K562 (cell line): Measurements from ENCODE around the gene AFF3. TPM values are rescaled to one million over a fixed set of nuclear protein-coding genes. Genes with fewer than 3 reads are reported as not detected.

Experiments
- ATAC-seq: fragments of 200-7000 bp; cut with Tn5 transposase; 3 replicates; pipeline ENCODE4 v1.9.1; 2020; ENCODE audit warnings: moderate library complexity
- BruUV-seq: library from RNA; stranded (reverse); fragments of 400-500 nt; replicated peaks from 2 replicates; lab custom pipeline; 2021; lab: Mats Ljungman, UMichigan
- CTCF ChIA-PET: fragments of 300-600 bp; formaldehyde crosslinking; extraction: SDS; loops from one replicate; lab custom pipeline; 2021; ENCODE audit warnings: low intra/inter-chr PET ratio; lab: Yijun Ruan, JAX
- POLR2A ChIA-PET: fragments of 300-600, 350-650 bp; sonication (Branson Sonifier 250); formaldehyde crosslinking; extraction: SDS; loops from one replicate; lab custom pipeline; 2021; ENCODE audit warnings: antibody characterized with exemption, inconsistent platforms; lab: Yijun Ruan, JAX
- DNase-seq, 4 experiments: peaks; one replicate each; pipeline versions ENCODE4 v3.0.0 to v3.0.0-alpha.2; 2011 to 2018; ENCODE audit warnings: low spot score in 3 of 4, mixed read lengths in 3 of 4; ENCODE audit errors: extremely low read depth in 1 of 4
- FAIRE-seq: peaks from 2 replicates; lab custom pipeline; 2011; peaks lifted over from hg19 to GRCh38; lab: Jason Lieb, UNC
- H2AFZ ChIP-seq: 2 replicates; pipeline ENCODE4 v1.6.0; 2011; ENCODE audit warnings: low read depth, low read length, control low read depth, inconsistent platforms
- H3K27ac ChIP-seq: fragments of 200-600 bp; 3 replicates; pipeline ENCODE4 v1.8.0; 2011; ENCODE audit warnings: low read depth, mild to moderate bottlenecking, control low read depth, inconsistent platforms, low read length, moderate library complexity, mixed read lengths; ENCODE audit errors: extremely low read depth
- H3K27me3 ChIP-seq, 2 experiments: fragments of 300-600 bp in 1 of 2; 2 replicates in 1 of 2; 3 replicates in 1 of 2; pipeline versions ENCODE4 v1.6.0 to v1.8.0; 2011; ENCODE audit warnings: inconsistent platforms in 2 of 2, low read length in 2 of 2, mild to moderate bottlenecking in 1 of 2, mixed read lengths in 1 of 2, moderate library complexity in 1 of 2; ENCODE audit not compliant: control insufficient read depth in 2 of 2, insufficient read depth in 2 of 2
- H3K36me3 ChIP-seq: fragments of 300-600 bp; 3 replicates; pipeline ENCODE4 v1.8.0; 2011; ENCODE audit warnings: mild to moderate bottlenecking, low read length, inconsistent platforms; ENCODE audit not compliant: control insufficient read depth, insufficient read depth
- H3K4me1 ChIP-seq, 2 experiments: fragments of 200-600 bp in 1 of 2; replicated peaks in 1 of 2; 2 replicates in 1 of 2; 3 replicates in 1 of 2; pipeline versions ENCODE4 v1.5.1 to v1.8.0; 2011; ENCODE audit warnings: inconsistent platforms in 2 of 2, low read length in 2 of 2, mild to moderate bottlenecking in 1 of 2, mixed read lengths in 1 of 2, moderate library complexity in 1 of 2; ENCODE audit not compliant: control insufficient read depth in 2 of 2, insufficient read depth in 2 of 2
- H3K4me2 ChIP-seq: 2 replicates; pipeline ENCODE4 v1.6.1; 2011; ENCODE audit warnings: low read length, control low read depth, inconsistent platforms, mixed read lengths; ENCODE audit not compliant: insufficient read depth
- H3K4me3 ChIP-seq: fragments of 200-600 bp; sonication (generic), shearing (Covaris generic); 2 replicates; pipeline ENCODE4 v1.5.1; 2016; ENCODE audit warnings: control low read depth, inconsistent platforms
- H3K79me2 ChIP-seq: fragments of 200-600 bp; 3 replicates; pipeline ENCODE4 v1.8.0; 2011; ENCODE audit warnings: low read length, inconsistent platforms; ENCODE audit not compliant: control insufficient read depth, insufficient read depth
- H3K9ac ChIP-seq, 2 experiments: 2 replicates each; pipeline versions ENCODE4 v1.6.0 to v1.6.1; 2011; ENCODE audit warnings: low read depth in 2 of 2, low read length in 2 of 2, control low read depth in 1 of 2, inconsistent platforms in 1 of 2, mild to moderate bottlenecking in 1 of 2, mixed read lengths in 1 of 2; ENCODE audit not compliant: insufficient read depth in 1 of 2
- H3K9me1 ChIP-seq: one replicate; pipeline ENCODE4 v1.6.0; 2011; ENCODE audit warnings: inconsistent platforms, mild to moderate bottlenecking, low read length, moderate library complexity; ENCODE audit not compliant: control insufficient read depth, insufficient read depth
- H3K9me3 ChIP-seq: replicated peaks from 2 replicates; pipeline ENCODE4 v1.5.1; 2011; ENCODE audit warnings: low read depth, low read length, inconsistent platforms; ENCODE audit not compliant: control insufficient read depth, insufficient read depth
- H4K20me1 ChIP-seq: replicated peaks from 2 replicates; pipeline ENCODE4 v1.6.1; 2011; ENCODE audit warnings: low read length, inconsistent platforms, mixed read lengths; ENCODE audit not compliant: control insufficient read depth, insufficient read depth
- CTBP1 ChIP-seq: fragments of 450-650 bp; IDR thresholded peaks from 2 replicates; pipeline ENCODE4 v1.6.1; 2016; ENCODE audit warnings: borderline replicate concordance
- HMBOX1 ChIP-seq: sonication (generic); IDR thresholded peaks from 2 replicates; pipeline ENCODE4 v1.6.1; 2016
- KAT7 ChIP-seq: sonication (generic); formaldehyde crosslinking; IDR thresholded peaks from 2 replicates; pipeline ENCODE4 v1.8.0; 2022; ENCODE audit warnings: missing genetic modification reagents, mild to moderate bottlenecking, borderline replicate concordance
- MTA2 ChIP-seq: fragments of 450-650 bp; IDR thresholded peaks from 2 replicates; pipeline ENCODE4 v1.6.1; 2016; ENCODE audit warnings: low read depth
- PRPF4 ChIP-seq: fragments of 200-400 bp; formaldehyde crosslinking; IDR thresholded peaks from one replicate; pipeline ENCODE4 v1.6.1; 2017; ENCODE audit warnings: low read length, low read depth, mild to moderate bottlenecking; ENCODE audit not compliant: insufficient read depth, poor library complexity, severe bottlenecking
- PTRF ChIP-seq: fragments of 450-650 bp; IDR thresholded peaks from 2 replicates; pipeline ENCODE4 v1.6.1; 2016; ENCODE audit warnings: mild to moderate bottlenecking, missing genetic modification characterization, missing compliant biosample characterization
- SP1 ChIP-seq: sonication (generic); formaldehyde crosslinking; IDR thresholded peaks from 2 replicates; pipeline ENCODE4 v1.8.1; 2022; ENCODE audit warnings: mild to moderate bottlenecking, missing genetic modification reagents
- SRF ChIP-seq, 2 experiments: fragments of 250-450, 450-650 bp in 1 of 2; sonication (Bioruptor Pico) in 1 of 2; sonication (generic) in 1 of 2; formaldehyde crosslinking; IDR thresholded peaks; 2 replicates each; pipeline versions ENCODE4 v1.5.0 to v1.5.1; 2020 to 2022; ENCODE audit warnings: mild to moderate bottlenecking in 1 of 2, missing genetic modification reagents in 1 of 2
- SRSF3 ChIP-seq: fragments of 200-400 bp; formaldehyde crosslinking; IDR thresholded peaks from 2 replicates; pipeline ENCODE4 v1.6.1; 2016; ENCODE audit warnings: mild to moderate bottlenecking, low read length, moderate library complexity; ENCODE audit not compliant: insufficient read depth
- ZNF3 ChIP-seq: fragments of 250-450 bp; sonication (Bioruptor Pico); IDR thresholded peaks from 2 replicates; pipeline ENCODE4 v1.5.0; 2021; ENCODE audit warnings: mild to moderate bottlenecking, moderate library complexity
- ZNF324 ChIP-seq: fragments of 250-450 bp; sonication (Bioruptor Pico); IDR thresholded peaks from 2 replicates; pipeline ENCODE4 v1.4.0; 2020; ENCODE audit warnings: mild to moderate bottlenecking
- ZNF512 ChIP-seq: IDR thresholded peaks from 2 replicates; pipeline ENCODE4 v1.6.1; 2016; ENCODE audit warnings: missing genetic modification characterization, missing compliant biosample characterization
- ZNF717 ChIP-seq: fragments of 250-450 bp; sonication (Bioruptor Pico); IDR thresholded peaks from 2 replicates; pipeline ENCODE4 v1.5.0; 2021
- whole genome bisulfite sequencing: fragments of 100-300 bp; shearing (Covaris generic); methylation state at CpG from one replicate; pipeline ENCODE4 v1.1.6; 2016; ENCODE audit warnings: low coverage, mixed read lengths; ENCODE audit not compliant: insufficient coverage; ENCODE audit errors: missing lambda C conversion rate; 5-methylcytosine and 5-hydroxymethylcytosine counted together
- in situ Hi-C: fragments of 300-500 bp; cut with MboI; formaldehyde crosslinking; loops from 4 replicates; pipeline ENCODE4 v1.15.0; 2018; ENCODE audit warnings: inconsistent platforms, mixed read lengths
- intact Hi-C: fragments of 100-400 bp; cut with micrococcal nuclease; formaldehyde crosslinking; loops from 2 replicates; pipeline ENCODE4 v1.14.2; 2022
- polyA plus RNA-seq, 8 experiments: library from polyadenylated mRNA; depleted of rRNA in 4 of 8; stranded (reverse) in 5 of 8; unstranded in 3 of 8; fragments of >200 nt; fragmentation: Nextera tagmentation in 2 of 8; fragmentation: Illumina TruSeq in 1 of 8; extraction: Ambion mirVana in 2 of 8; extraction: Trizol in 1 of 8; gene quantifications; 2 replicates each; pipeline versions ENCODE4 v1.2.1 to v1.2.3, GENCODE V29; 2011 to 2014; ENCODE audit warnings: inconsistent platforms in 1 of 8, missing spikeins in 1 of 8
- total RNA-seq, 7 experiments: library from RNA; depleted of rRNA in 6 of 7; stranded (reverse); fragments of >200 nt in 6 of 7; fragmentation: Illumina TruSeq in 2 of 7; extraction: Trizol in 2 of 7; gene quantifications; 2 replicates each; pipeline versions ENCODE4 v1.2.1 to v1.2.3, GENCODE V29; 2011 to 2021; ENCODE audit warnings: low replicate concordance in 1 of 7
- TF ChIP-seq, protein P1 (sequence below), 2 experiments: fragments of 450-650 bp in 1 of 2; sonication (generic) in 1 of 2; formaldehyde crosslinking in 1 of 2; IDR thresholded peaks in 1 of 2; conservative IDR thresholded peaks in 1 of 2; 2 replicates each; pipeline versions ENCODE4 v1.6.1 to v1.8.1; 2016 to 2023; ENCODE audit warnings: mild to moderate bottlenecking in 2 of 2, moderate library complexity in 2 of 2, inconsistent platforms in 1 of 2, missing genetic modification reagents in 1 of 2

AFF3 gene
- total and polyA plus RNA-seq, 9 of the 15 experiments (the other 6 are each of a cell fraction or from before 2014, with no cell fraction given): 0.02 to 0.11 TPM; not detected in 7

DNA sequence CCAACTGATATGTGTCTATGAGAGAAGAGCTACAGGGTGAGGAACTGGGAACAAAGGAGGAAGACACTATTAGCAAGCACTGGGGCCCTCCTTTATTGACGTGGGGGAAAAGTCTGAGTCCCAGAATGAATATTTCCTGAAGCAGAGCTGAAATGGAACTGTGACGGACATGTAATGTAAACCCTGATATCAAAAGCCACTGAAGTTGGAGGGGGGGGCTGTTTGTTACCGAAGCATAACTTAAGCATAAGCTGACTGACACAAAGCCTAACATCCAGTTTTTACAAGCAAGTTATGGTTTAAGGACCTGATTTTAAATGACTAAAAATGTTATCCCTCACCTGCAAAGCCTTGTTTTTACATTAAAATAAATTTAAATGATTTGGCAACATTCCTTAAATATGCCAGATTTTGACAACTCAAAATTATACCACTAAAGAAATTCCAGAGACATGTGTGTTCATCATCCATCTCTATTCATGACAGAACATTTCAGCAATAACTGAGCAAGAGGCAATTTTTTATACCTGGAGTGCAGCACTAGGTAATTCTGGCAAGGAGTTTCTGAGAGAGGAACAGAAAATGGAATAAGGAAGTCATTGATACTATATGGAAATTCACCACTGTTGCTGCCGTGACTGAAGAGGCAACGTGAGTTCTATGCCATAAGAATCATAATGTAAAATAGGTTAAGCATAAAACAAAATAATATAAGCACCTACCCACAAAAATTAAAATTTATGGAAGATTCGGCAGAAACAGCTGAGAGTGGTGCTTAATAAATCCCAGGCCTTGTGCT is 186.0 kb downstream of the AFF3 start:
- no peak overlapping the region for H3K4me2 ChIP-seq
- no peaks in the 10 kb centered on the region for H3K9me1 ChIP-seq
- H3K9me3 ChIP-seq: no peaks in the 10 kb centered on the region
- ChIA-PET CTCF (no interaction called here), POLR2A (no interaction called here)
- intact Hi-C loops (no loop called here), in situ Hi-C loops (no loop called here)
- no TSS peak for BruUV-seq
- no peaks in the 10 kb centered on the region for H3K4me1 ChIP-seq
- H2AFZ ChIP-seq: no peak overlapping the region
- peaks cover 0 to 11% of the 10 kb centered on the region in 2 experiments; a peak in 2 of 5 replicates for H3K27me3 ChIP-seq
- no peak overlapping the region for H3K27ac ChIP-seq
- no peaks in the 10 kb centered on the region for H4K20me1 ChIP-seq
- no peaks in the 10 kb centered on the region for H3K36me3 ChIP-seq
- no peak overlapping the region for H3K9ac ChIP-seq
- WGBS: 1% methylated on average over 6 of the region's 6 CpGs
- no peak for TF ChIP-seq KAT7 (CRISPR knock-in tag)
- no peak for TF ChIP-seq ZNF512 (tag)
- no peak for TF ChIP-seq CTBP1
- TF ChIP-seq HMBOX1: no peak
- no peak for TF ChIP-seq PTRF (tag)
- no peak for TF ChIP-seq SRSF3
- TF ChIP-seq SRF (CRISPR knock-in tag; IDR thresholded peaks at IDR 0.05): no peak
- no peak for TF ChIP-seq ZNF3 (CRISPR knock-in tag)
- no peak for TF ChIP-seq PRPF4
- TF ChIP-seq, protein P1, sequence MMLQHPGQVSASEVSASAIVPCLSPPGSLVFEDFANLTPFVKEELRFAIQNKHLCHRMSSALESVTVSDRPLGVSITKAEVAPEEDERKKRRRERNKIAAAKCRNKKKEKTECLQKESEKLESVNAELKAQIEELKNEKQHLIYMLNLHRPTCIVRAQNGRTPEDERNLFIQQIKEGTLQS (IDR thresholded peaks at IDR 0.05): no peak
- TF ChIP-seq, protein P1 (CRISPR knock-in tag; conservative IDR thresholded peaks at IDR 0.05): no peak
- no peak for TF ChIP-seq ZNF324 (CRISPR knock-in tag)
- TF ChIP-seq ZNF717: no peak
- TF ChIP-seq MTA2: no peak
- TF ChIP-seq SP1 (CRISPR knock-in tag): no peak
- no peak overlapping the region for H3K4me3 ChIP-seq
- no peak for FAIRE-seq
- no peak for DNase-seq
- H3K79me2 ChIP-seq: no peaks in the 10 kb centered on the region
- no peak for ATAC-seq
